LNCaP clone FGC (cell line): Measurements from ENCODE around the gene SEMA3E.

Experiments used
- DNase-seq: peaks from one replicate; pipeline ENCODE4 v3.0.0-alpha.2; 2011; ENCODE audit warnings: low read depth
- H3K4me3 ChIP-seq: 2 replicates; pipeline ENCODE4 v1.5.1; 2011; ENCODE audit warnings: mild to moderate bottlenecking, low read depth, low read length, control low read depth
- TF ChIP-seq, protein P1 (sequence below): IDR thresholded peaks from 2 replicates; pipeline ENCODE4 v1.5.1; 2012; ENCODE audit warnings: mild to moderate bottlenecking; ENCODE audit not compliant: control insufficient read depth, insufficient read depth; ENCODE audit errors: extremely low read depth

SEMA3E gene

DNA sequence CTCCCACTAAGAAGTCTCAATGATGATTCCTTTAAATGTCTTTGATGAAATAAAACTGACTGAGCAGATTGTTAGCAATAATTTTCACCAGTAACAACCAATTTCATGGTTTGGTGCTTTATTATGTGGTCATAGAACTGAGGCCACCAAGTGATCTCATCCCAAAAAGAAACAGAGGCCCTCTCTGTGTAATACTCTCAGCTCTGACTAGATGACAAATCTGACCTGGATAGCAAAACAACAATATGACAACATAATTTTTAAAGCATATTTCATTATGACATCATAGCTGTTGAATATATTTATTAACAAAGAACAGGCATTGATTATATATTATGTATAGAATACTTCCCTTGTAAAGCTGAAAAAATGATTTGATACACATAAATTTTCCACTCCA lies 5.9 kb downstream of the SEMA3E start:
- no peak overlapping the region for H3K4me3 ChIP-seq
- TF ChIP-seq, protein P1, sequence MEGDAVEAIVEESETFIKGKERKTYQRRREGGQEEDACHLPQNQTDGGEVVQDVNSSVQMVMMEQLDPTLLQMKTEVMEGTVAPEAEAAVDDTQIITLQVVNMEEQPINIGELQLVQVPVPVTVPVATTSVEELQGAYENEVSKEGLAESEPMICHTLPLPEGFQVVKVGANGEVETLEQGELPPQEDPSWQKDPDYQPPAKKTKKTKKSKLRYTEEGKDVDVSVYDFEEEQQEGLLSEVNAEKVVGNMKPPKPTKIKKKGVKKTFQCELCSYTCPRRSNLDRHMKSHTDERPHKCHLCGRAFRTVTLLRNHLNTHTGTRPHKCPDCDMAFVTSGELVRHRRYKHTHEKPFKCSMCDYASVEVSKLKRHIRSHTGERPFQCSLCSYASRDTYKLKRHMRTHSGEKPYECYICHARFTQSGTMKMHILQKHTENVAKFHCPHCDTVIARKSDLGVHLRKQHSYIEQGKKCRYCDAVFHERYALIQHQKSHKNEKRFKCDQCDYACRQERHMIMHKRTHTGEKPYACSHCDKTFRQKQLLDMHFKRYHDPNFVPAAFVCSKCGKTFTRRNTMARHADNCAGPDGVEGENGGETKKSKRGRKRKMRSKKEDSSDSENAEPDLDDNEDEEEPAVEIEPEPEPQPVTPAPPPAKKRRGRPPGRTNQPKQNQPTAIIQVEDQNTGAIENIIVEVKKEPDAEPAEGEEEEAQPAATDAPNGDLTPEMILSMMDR: no peak
- DNase-seq: no peak

DNA sequence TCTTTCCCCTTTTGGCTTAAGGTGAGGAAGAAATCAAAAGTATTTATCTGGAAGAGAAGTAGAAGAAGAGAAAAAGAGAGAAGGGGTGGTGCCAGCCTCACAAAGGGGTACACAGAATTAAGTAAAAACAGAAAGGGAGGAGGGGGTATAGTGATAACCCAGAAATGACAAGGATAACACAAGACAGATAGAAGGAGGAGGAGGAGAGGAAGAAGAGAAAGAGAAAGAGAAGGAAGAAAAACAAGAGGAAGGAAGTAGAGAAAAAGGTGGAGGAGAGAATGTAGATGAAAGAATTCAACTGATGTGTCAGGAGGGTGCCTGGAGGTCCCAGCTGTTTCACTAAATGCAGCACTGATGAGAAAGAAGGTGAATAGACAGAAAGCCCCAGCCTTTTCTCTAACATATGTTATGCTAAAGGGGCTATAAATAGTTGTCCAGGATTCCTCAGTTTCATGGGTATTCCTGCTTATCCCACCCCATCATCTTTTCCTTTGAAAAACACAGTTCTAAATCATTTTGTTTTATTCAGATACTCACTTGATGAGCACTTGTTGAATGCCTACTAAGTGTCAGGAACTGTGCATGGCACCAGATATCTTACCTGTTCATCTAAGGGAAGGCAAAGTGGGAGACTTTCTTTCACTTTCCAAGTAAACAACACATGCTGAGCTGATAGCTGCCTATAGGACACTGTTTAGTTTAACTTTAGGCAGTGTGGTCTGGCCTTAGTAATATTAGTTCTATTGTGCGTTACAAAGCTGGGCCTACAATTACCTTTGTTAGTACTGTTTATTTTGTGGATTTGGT lies 8.0 kb downstream of the SEMA3E start:
- H3K4me3 ChIP-seq: no peak overlapping the region
- TF ChIP-seq, protein P1: no peak
- no peak for DNase-seq

GRCh38 chr7:83640240-83640639 lies 8.7 kb downstream of the SEMA3E start:
- no peak for DNase-seq
- TF ChIP-seq, protein P1: no peak
- no peak overlapping the region for H3K4me3 ChIP-seq

DNA sequence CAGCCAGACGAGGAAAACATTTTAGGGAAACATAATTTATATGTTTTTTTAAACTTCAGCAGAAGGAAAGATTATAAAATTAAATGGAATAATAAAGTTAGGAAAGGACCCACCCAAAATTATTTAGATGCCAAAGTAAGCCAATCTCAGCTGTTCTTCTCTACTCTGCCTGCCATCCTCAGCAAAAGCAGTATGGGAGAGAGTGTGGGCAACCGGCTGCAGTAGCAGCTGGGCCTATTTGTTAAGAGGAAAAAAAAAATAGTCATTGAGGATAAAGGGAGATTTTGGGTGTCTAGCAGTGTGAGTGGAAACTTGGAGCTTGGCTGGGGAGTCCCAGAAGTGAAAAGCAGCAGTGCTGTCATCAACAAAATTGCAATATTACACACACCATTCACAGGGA lies 15.4 kb downstream of the SEMA3E start:
- no peak overlapping the region for H3K4me3 ChIP-seq
- DNase-seq: no peak
- TF ChIP-seq, protein P1: no peak

GRCh38 chr7:83629117-83629880 lies 19.6 kb downstream of the SEMA3E start:
- no peak overlapping the region for H3K4me3 ChIP-seq
- DNase-seq: no peak
- TF ChIP-seq, protein P1: no peak

DNA sequence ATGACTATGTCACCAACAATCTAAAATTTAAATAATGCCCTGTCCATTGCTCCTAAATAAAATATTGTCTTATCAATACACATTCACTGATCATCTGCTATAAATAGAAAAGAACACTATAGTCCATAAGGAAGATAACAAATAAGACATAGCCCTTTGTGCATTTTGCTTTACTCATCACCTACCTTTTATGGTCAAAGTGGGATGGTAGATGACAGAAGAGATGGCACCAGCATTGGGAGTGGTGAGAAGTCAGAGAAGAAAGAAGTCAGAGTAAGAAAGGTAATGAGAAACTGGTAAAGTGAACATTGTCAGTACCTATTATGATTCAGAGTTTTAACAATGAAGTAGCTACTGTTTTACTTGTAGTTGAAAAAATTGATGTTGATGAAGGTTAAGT lies 31.1 kb downstream of the SEMA3E start:
- TF ChIP-seq, protein P1: no peak
- H3K4me3 ChIP-seq: no peak overlapping the region
- no peak for DNase-seq
